Small intestine (tissue), 7 donors: Measurements from ENCODE around the gene TEAD2. TPM values are rescaled to one million over a fixed set of nuclear protein-coding genes. Genes with fewer than 3 reads are reported as not detected.

Experiments used
- DNase-seq, 2 donors: peaks; one replicate each; pipeline versions ENCODE4 v3.0.0 to v3.0.0-alpha.2; 2013
- FAIRE-seq: peaks from 2 replicates; lab custom pipeline; 2012; peaks lifted over from hg19 to GRCh38; lab: Jason Lieb, UNC
- H3K27ac ChIP-seq, 3 donors: one replicate each; pipeline ENCODE4 v1.5.1; 2013; ENCODE audit warnings: low read length in 2 of 3, mild to moderate bottlenecking in 2 of 3, control low read depth in 1 of 3, inconsistent platforms in 1 of 3, low read depth in 1 of 3, moderate library complexity in 1 of 3
- H3K27me3 ChIP-seq, 3 donors: one replicate each; pipeline ENCODE4 v1.6.1; 2013; ENCODE audit warnings: low read length in 3 of 3, inconsistent platforms in 1 of 3; ENCODE audit not compliant: control insufficient read depth in 3 of 3, insufficient read depth in 3 of 3
- H3K36me3 ChIP-seq, 3 donors: one replicate each; pipeline ENCODE4 v1.6.1; 2013; ENCODE audit warnings: low read length in 3 of 3, inconsistent platforms in 1 of 3, low read depth in 1 of 3, mild to moderate bottlenecking in 1 of 3, moderate library complexity in 1 of 3; ENCODE audit not compliant: control insufficient read depth in 3 of 3, insufficient read depth in 2 of 3
- H3K4me1 ChIP-seq, 3 donors: one replicate each; pipeline ENCODE4 v1.6.1; 2013; ENCODE audit warnings: low read length in 2 of 3, inconsistent platforms in 1 of 3, low read depth in 1 of 3, mild to moderate bottlenecking in 1 of 3, moderate library complexity in 1 of 3; ENCODE audit not compliant: control insufficient read depth in 3 of 3, insufficient read depth in 2 of 3
- H3K4me3 ChIP-seq, 3 donors: one replicate each; pipeline ENCODE4 v1.5.1; 2013; ENCODE audit warnings: low read length in 3 of 3, control low read depth in 1 of 3, inconsistent platforms in 1 of 3, low read depth in 1 of 3, mild to moderate bottlenecking in 1 of 3, moderate library complexity in 1 of 3
- H3K9me3 ChIP-seq, 2 donors: one replicate each; pipeline ENCODE4 v1.6.1; 2013; ENCODE audit warnings: low read depth in 1 of 2, low read length in 1 of 2; ENCODE audit not compliant: control insufficient read depth in 2 of 2, insufficient read depth in 1 of 2
- WGBS, 3 donors: extraction: QIAGEN DNeasy Blood & Tissue Kit; methylation state at CpG; one replicate each; pipeline ENCODE4 v1.1.7; 2013; 5-methylcytosine and 5-hydroxymethylcytosine counted together
- polyA plus RNA-seq, 4 donors: library from polyadenylated mRNA; stranded (reverse) in 3 of 4; unstranded in 1 of 4; fragments of 200-250 nt in 3 of 4; fragments of 120-200 nt in 1 of 4; gene quantifications; one replicate each; pipeline versions ENCODE4 v1.2.1 to v1.2.3, GENCODE V29; 2013
- donor health status: healthy with polysubstance abuse.
- donor health status: control.
- donor health status: control.
- donor health status: Bipolar disorder and iron deficiency.
- donor health status: healthy.

The TEAD2 gene
- polyA plus RNA-seq, 4 donors: 1.8 to 17.2 (median 8.8) TPM

GRCh38 chr19:49363268-49364082, 1.3 kb upstream of the TEAD2 start, which contains the start of gene DKKL1:
Gene DKKL1 (plus strand): TSS chr19:49363877. CDS start chr19:49363999, 122 bp downstream.
- peak within 1 kb of the TSS in 1 of 3 donors; percentile 89 for H3K4me3 ChIP-seq
- peak within 1 kb of the TSS in 2 of 3 donors; percentile 76 to 92 for H3K27ac ChIP-seq
- FAIRE-seq: no peak
- H3K4me1 ChIP-seq: peaks cover 0 to 8% (median 2%) of the 10 kb centered on the region in 3 donors
- DNase-seq: peak; percentile 79 to 96
- H3K9me3 ChIP-seq: peaks cover 0 to 5% of the 10 kb centered on the region in 2 donors
- peaks cover 0 to 3% (median 0%) of the 10 kb centered on the region in 3 donors for H3K36me3 ChIP-seq
- peaks cover 0 to 49% (median 0%) of the 10 kb centered on the region in 3 donors for H3K27me3 ChIP-seq
- 2 to 4% (median 2%) methylated on average over 42 to 46 of the region's 46 CpGs for WGBS, 3 donors

GRCh38 chr19:49362929-49363267, 682 bp upstream of the TEAD2 start:
- H3K4me3 ChIP-seq: peak overlapping the region in 1 of 3 donors; percentile 89
- 1% methylated on average over 14 of the region's 14 CpGs for WGBS, 3 donors
- DNase-seq (no peak), FAIRE-seq (no peak)
- H3K27ac ChIP-seq: peak overlapping the region in 2 of 3 donors; percentile 76 to 92
- H3K36me3 ChIP-seq: peaks cover 0 to 5% (median 0%) of the 10 kb centered on the region in 3 donors
- peaks cover 0 to 8% (median 2%) of the 10 kb centered on the region in 3 donors for H3K4me1 ChIP-seq
- peaks cover 0 to 49% (median 0%) of the 10 kb centered on the region in 3 donors for H3K27me3 ChIP-seq
- peaks cover 0 to 5% of the 10 kb centered on the region in 2 donors for H3K9me3 ChIP-seq

GRCh38 chr19:49361438-49362047, 673 bp downstream of the TEAD2 start:
- peak; percentile 47 to 71 for DNase-seq
- peak overlapping the region; percentile 47 to 92 (median 74) for H3K27ac ChIP-seq
- FAIRE-seq: no peak
- peaks cover 0 to 10% (median 0%) of the 10 kb centered on the region in 3 donors for H3K36me3 ChIP-seq
- peaks cover 0 to 49% (median 0%) of the 10 kb centered on the region in 3 donors for H3K27me3 ChIP-seq
- H3K4me3 ChIP-seq: peak overlapping the region; percentile 31 to 89 (median 40)
- WGBS, 3 donors: 4% methylated on average over 21 to 27 of the region's 27 CpGs
- peaks cover 0 to 5% of the 10 kb centered on the region in 2 donors for H3K9me3 ChIP-seq
- peaks cover 0 to 8% (median 2%) of the 10 kb centered on the region in 3 donors for H3K4me1 ChIP-seq

- Histone ChIP-seq H3K27ac (peak overlapping the region in 1 of 3 donors; percentile 13), H3K9me3 (peaks cover 0 to 5% of the 10 kb centered on the region in 2 donors), H3K27me3 (peaks cover 0 to 46% (median 0%) of the 10 kb centered on the region in 3 donors), H3K4me3 (no peak overlapping the region), H3K4me1 (peaks cover 0 to 8% (median 2%) of the 10 kb centered on the region in 3 donors), H3K36me3 (peaks cover 0 to 15% (median 2%) of the 10 kb centered on the region in 3 donors)
- FAIRE-seq (no peak), DNase-seq (no peak)
- WGBS, 3 donors: 74 to 85% (median 77%) methylated on average over 16 to 17 of the region's 17 CpGs
These were observed 2.1 kb downstream of the TEAD2 start for GRCh38 chr19:49359851-49360820.

GRCh38 chr19:49357186-49357585, 5.0 kb downstream of the TEAD2 start:
- peaks cover 0 to 21% (median 2%) of the 10 kb centered on the region in 3 donors for H3K36me3 ChIP-seq
- peak overlapping the region in 1 of 3 donors; percentile 1 for H3K27ac ChIP-seq
- FAIRE-seq (no peak), DNase-seq (no peak)
- 76 to 79% (median 79%) methylated on average over 9 of the region's 9 CpGs for WGBS, 3 donors
- peaks cover 0 to 2% (median 0%) of the 10 kb centered on the region in 3 donors for H3K4me1 ChIP-seq
- H3K9me3 ChIP-seq: no peaks in the 10 kb centered on the region
- H3K27me3 ChIP-seq: peaks cover 0 to 20% (median 0%) of the 10 kb centered on the region in 3 donors
- no peak overlapping the region for H3K4me3 ChIP-seq

GRCh38 chr19:49356382-49356781, 5.8 kb downstream of the TEAD2 start:
- Histone ChIP-seq H3K27ac (peak overlapping the region in 1 of 3 donors; percentile 1), H3K4me1 (no peaks in the 10 kb centered on the region), H3K4me3 (no peak overlapping the region), H3K9me3 (no peaks in the 10 kb centered on the region), H3K36me3 (peaks cover 0 to 21% (median 2%) of the 10 kb centered on the region in 3 donors), H3K27me3 (peaks cover 0 to 12% (median 0%) of the 10 kb centered on the region in 3 donors)
- 48 to 80% (median 79%) methylated on average over 5 to 7 of the region's 7 CpGs for WGBS, 3 donors
- no peak for DNase-seq
- FAIRE-seq: no peak

- no peaks in the 10 kb centered on the region for H3K4me1 ChIP-seq
- DNase-seq (no peak), FAIRE-seq (no peak)
- peaks cover 0 to 21% (median 2%) of the 10 kb centered on the region in 3 donors for H3K36me3 ChIP-seq
- no peak overlapping the region for H3K4me3 ChIP-seq
- 46 to 74% (median 55%) methylated on average over 12 of the region's 12 CpGs for WGBS, 3 donors
- H3K9me3 ChIP-seq: no peaks in the 10 kb centered on the region
- peaks cover 0 to 8% (median 0%) of the 10 kb centered on the region in 3 donors for H3K27me3 ChIP-seq
- H3K27ac ChIP-seq: peak overlapping the region in 1 of 3 donors; percentile 19
These were observed 6.3 kb downstream of the TEAD2 start for GRCh38 chr19:49355909-49356353.
